Muscle of arm (tissue), 12 donors: ENCODE results near the gene SCAPER. TPM values are rescaled to one million over a fixed set of nuclear protein-coding genes. Genes with fewer than 3 reads are reported as not detected.
"Not testable (repeated sequence)": the region's sequence is repeated elsewhere in the genome, so short reads cannot be mapped to it uniquely, and the experiment has no call there.

ENCODE experiments used
- DNase-seq: peaks from one replicate; pipeline ENCODE4 v3.0.0-alpha.2; 2013
- polyA plus RNA-seq, 12 donors: library from polyadenylated mRNA; unstranded; fragments of 120-200 nt; gene quantifications; one replicate each; pipeline ENCODE4 v1.2.1, GENCODE V29; 2013; ENCODE audit not compliant: insufficient read length in 12 of 12

The SCAPER gene
- polyA plus RNA-seq, 12 donors, result 32.0 to 103 (median 84.6) TPM; not detected in 1

- DNase-seq, result no peak
These were observed 328.4 kb downstream of the SCAPER start for GRCh38 chr15:76576523-76577279.

- no peak for DNase-seq
These were observed 329.5 kb downstream of the SCAPER start for GRCh38 chr15:76575679-76576078.

- no peak for DNase-seq
These were observed 329.9 kb downstream of the SCAPER start for GRCh38 chr15:76575274-76575673.

GRCh38 chr15:76572983-76573314 lies 332.2 kb downstream of the SCAPER start:
- no peak for DNase-seq

GRCh38 chr15:76566276-76566675 lies 338.9 kb downstream of the SCAPER start:
- no peak for DNase-seq

- DNase-seq, result no peak
These were observed 339.8 kb downstream of the SCAPER start for GRCh38 chr15:76565366-76565765.

GRCh38 chr15:76555247-76555646 lies 349.9 kb downstream of the SCAPER start:
- no peak for DNase-seq

GRCh38 chr15:76553564-76553963 lies 351.6 kb downstream of the SCAPER start:
- no peak for DNase-seq

- no peak for DNase-seq
These were observed 352.0 kb downstream of the SCAPER start for GRCh38 chr15:76553102-76553501.

- no peak for DNase-seq
These were observed 358.3 kb downstream of the SCAPER start for GRCh38 chr15:76546805-76547204.

- DNase-seq, result no peak
These were observed 371.1 kb downstream of the SCAPER start for GRCh38 chr15:76533995-76534394.

GRCh38 chr15:76533060-76533820 lies 371.9 kb downstream of the SCAPER start:
- DNase-seq, result no peak

GRCh38 chr15:76529911-76530310 lies 375.2 kb downstream of the SCAPER start:
- no peak for DNase-seq

GRCh38 chr15:76526111-76526510 lies 379.0 kb downstream of the SCAPER start:
- no peak for DNase-seq

- no peak for DNase-seq
These were observed 387.2 kb downstream of the SCAPER start for GRCh38 chr15:76517910-76518309.

GRCh38 chr15:76514282-76514681 lies 390.9 kb downstream of the SCAPER start:
- DNase-seq, result no peak

- DNase-seq, result no peak
These were observed 392.2 kb downstream of the SCAPER start for GRCh38 chr15:76512971-76513370.

GRCh38 chr15:76510663-76511062 lies 394.5 kb downstream of the SCAPER start:
- DNase-seq, result not testable (repeated sequence)

- no peak for DNase-seq
These were observed 401.3 kb downstream of the SCAPER start for GRCh38 chr15:76503804-76504203.

- no peak for DNase-seq
These were observed 402.0 kb downstream of the SCAPER start for GRCh38 chr15:76503121-76503520.

- DNase-seq, result no peak
These were observed 402.5 kb downstream of the SCAPER start for GRCh38 chr15:76502678-76503077.

GRCh38 chr15:76502185-76502584 lies 403.0 kb downstream of the SCAPER start:
- DNase-seq, result not testable (repeated sequence)

- no peak for DNase-seq
These were observed 403.4 kb downstream of the SCAPER start for GRCh38 chr15:76501726-76502125.
